ENCODE data around the gene ZNF365.

Gene ZNF365

DNA sequence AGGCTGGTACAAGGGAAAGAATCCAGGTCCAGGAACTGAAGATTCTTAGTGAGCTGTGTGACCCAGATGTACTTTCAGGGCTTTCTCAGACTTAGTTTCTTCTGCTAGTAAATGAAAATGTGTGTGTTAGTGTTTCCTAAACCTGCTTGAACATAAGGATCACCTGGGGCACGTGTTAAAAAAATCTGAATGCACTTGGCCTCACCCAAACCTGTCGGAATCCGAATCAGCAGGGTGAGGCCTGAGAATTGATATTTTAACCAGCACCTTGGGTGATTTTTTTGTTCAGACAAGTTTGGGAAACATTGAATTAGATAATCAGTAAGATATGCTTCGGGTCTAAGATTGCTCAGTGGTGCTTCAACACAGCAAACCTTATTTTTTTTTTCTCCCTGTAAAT lies 59.7 kb downstream of the ZNF365 start:
- Histone ChIP-seq H3K9ac (ENCODE audit: low read length) (no peak overlapping the region), H3K4me3 (ENCODE audit: low read length) (no peak overlapping the region), H4K20me1 (ENCODE audit: insufficient read depth, low read length) (no peaks in the 10 kb centered on the region), H3K4me1 (ENCODE audit: low read length) (no peaks in the 10 kb centered on the region), H3K36me3 (replicated peaks; ENCODE audit: insufficient read depth, low read length) (no peaks in the 10 kb centered on the region), H3K79me2 (ENCODE audit: low read length) (no peaks in the 10 kb centered on the region), H3K9me2 (replicated peaks; ENCODE audit: insufficient read depth, low read length) (no peaks in the 10 kb centered on the region), H2AFZ (ENCODE audit: low read length) (no peak overlapping the region), H3K27ac (ENCODE audit: low read length) (no peak overlapping the region), H3F3A (ENCODE audit: insufficient read depth, low read length) (no peaks in the 10 kb centered on the region), H3K9me3 (replicated peaks; ENCODE audit: insufficient read depth, low read length) (no peaks in the 10 kb centered on the region), H3K4me2 (ENCODE audit: low read depth, low read length) (no peak overlapping the region), H3K27me3 (replicated peaks; ENCODE audit: insufficient read depth, low read length) (no peaks in the 10 kb centered on the region)
- TF ChIP-seq, protein P1, sequence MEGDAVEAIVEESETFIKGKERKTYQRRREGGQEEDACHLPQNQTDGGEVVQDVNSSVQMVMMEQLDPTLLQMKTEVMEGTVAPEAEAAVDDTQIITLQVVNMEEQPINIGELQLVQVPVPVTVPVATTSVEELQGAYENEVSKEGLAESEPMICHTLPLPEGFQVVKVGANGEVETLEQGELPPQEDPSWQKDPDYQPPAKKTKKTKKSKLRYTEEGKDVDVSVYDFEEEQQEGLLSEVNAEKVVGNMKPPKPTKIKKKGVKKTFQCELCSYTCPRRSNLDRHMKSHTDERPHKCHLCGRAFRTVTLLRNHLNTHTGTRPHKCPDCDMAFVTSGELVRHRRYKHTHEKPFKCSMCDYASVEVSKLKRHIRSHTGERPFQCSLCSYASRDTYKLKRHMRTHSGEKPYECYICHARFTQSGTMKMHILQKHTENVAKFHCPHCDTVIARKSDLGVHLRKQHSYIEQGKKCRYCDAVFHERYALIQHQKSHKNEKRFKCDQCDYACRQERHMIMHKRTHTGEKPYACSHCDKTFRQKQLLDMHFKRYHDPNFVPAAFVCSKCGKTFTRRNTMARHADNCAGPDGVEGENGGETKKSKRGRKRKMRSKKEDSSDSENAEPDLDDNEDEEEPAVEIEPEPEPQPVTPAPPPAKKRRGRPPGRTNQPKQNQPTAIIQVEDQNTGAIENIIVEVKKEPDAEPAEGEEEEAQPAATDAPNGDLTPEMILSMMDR (IDR thresholded peaks at IDR 0.05; ENCODE audit: low read length) = no peak
- TF ChIP-seq EZH2 (optimal IDR thresholded peaks at IDR 0.05; ENCODE audit: low read depth, low read length) = no peak
- no peak for TF ChIP-seq EZH2phosphoT487 (IDR thresholded peaks at IDR 0.05; ENCODE audit: low read length)
- no peak for DNase-seq

DNA sequence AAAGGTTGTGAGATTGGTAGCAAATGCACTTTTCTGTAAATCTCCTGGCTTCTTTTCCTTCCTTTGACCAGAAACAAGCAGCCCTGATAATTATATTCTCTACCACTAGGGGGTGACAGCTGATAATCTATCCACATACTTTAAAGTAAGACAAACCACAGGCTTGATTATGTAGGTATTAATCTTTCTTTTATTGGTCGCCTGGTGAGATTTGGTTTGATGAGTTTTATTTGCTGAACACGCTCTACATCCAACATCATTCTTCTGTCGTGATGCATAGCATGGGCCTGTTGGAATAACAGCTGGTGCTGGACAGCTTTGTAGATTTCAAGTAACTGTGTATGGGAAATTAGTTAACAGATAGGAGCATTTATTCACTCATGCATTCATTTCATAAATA lies 63.5 kb downstream of the ZNF365 start:
- Histone ChIP-seq H3K79me2 (ENCODE audit: low read length) (no peaks in the 10 kb centered on the region), H3K9me3 (replicated peaks; ENCODE audit: insufficient read depth, low read length) (no peaks in the 10 kb centered on the region), H3K4me2 (ENCODE audit: low read depth, low read length) (no peak overlapping the region), H3K9me2 (replicated peaks; ENCODE audit: insufficient read depth, low read length) (no peaks in the 10 kb centered on the region), H3K36me3 (replicated peaks; ENCODE audit: insufficient read depth, low read length) (no peaks in the 10 kb centered on the region), H3K27ac (ENCODE audit: low read length) (no peak overlapping the region), H3K4me3 (ENCODE audit: low read length) (no peak overlapping the region), H3K4me1 (ENCODE audit: low read length) (no peaks in the 10 kb centered on the region), H3K9ac (ENCODE audit: low read length) (no peak overlapping the region), H2AFZ (ENCODE audit: low read length) (no peak overlapping the region), H4K20me1 (ENCODE audit: insufficient read depth, low read length) (no peaks in the 10 kb centered on the region), H3F3A (ENCODE audit: insufficient read depth, low read length) (no peaks in the 10 kb centered on the region), H3K27me3 (replicated peaks; ENCODE audit: insufficient read depth, low read length) (no peaks in the 10 kb centered on the region)
- peak; percentile 70 for DNase-seq
- TF ChIP-seq, protein P1 (IDR thresholded peaks at IDR 0.05; ENCODE audit: low read length) = peak; percentile 81
- TF ChIP-seq EZH2 (optimal IDR thresholded peaks at IDR 0.05; ENCODE audit: low read depth, low read length) = no peak
- TF ChIP-seq EZH2phosphoT487 (IDR thresholded peaks at IDR 0.05; ENCODE audit: low read length) = no peak

DNA sequence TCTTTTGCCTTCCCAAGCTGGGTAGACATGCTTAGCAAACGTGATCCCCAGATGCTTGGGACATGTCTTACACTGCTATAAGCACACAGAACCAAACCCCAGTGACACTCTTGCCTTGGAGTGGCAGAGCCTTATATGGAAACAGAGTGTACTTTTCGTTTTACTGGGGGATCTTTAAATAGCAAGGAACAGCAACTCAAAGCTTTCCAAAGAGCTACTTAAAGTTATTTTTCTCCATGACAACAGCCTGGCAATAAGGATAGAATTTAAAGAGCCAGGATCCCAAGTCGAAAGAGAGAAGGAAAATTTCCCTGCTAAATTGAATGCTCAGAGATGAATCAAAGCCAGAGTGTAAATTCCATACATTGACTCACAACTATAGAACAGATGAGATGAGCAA lies 67.8 kb downstream of the ZNF365 start:
- TF ChIP-seq, protein P1 (IDR thresholded peaks at IDR 0.05; ENCODE audit: low read length) = no peak
- TF ChIP-seq EZH2 (optimal IDR thresholded peaks at IDR 0.05; ENCODE audit: low read depth, low read length) (no peak), EZH2phosphoT487 (IDR thresholded peaks at IDR 0.05; ENCODE audit: low read length) (no peak)
- no peak overlapping the region for H3K4me2 ChIP-seq (ENCODE audit: low read depth, low read length)
- H3F3A ChIP-seq (ENCODE audit: insufficient read depth, low read length) = no peaks in the 10 kb centered on the region
- no peaks in the 10 kb centered on the region for H4K20me1 ChIP-seq (ENCODE audit: insufficient read depth, low read length)
- DNase-seq = no peak
- H2AFZ ChIP-seq (ENCODE audit: low read length) = no peak overlapping the region
- H3K27me3 ChIP-seq (replicated peaks; ENCODE audit: insufficient read depth, low read length) = no peaks in the 10 kb centered on the region
- no peaks in the 10 kb centered on the region for H3K9me3 ChIP-seq (replicated peaks; ENCODE audit: insufficient read depth, low read length)
- H3K36me3 ChIP-seq (replicated peaks; ENCODE audit: insufficient read depth, low read length) = no peaks in the 10 kb centered on the region
- H3K9me2 ChIP-seq (replicated peaks; ENCODE audit: insufficient read depth, low read length) = no peaks in the 10 kb centered on the region
- H3K9ac ChIP-seq (ENCODE audit: low read length) = no peak overlapping the region
- no peak overlapping the region for H3K4me3 ChIP-seq (ENCODE audit: low read length)
- no peak overlapping the region for H3K27ac ChIP-seq (ENCODE audit: low read length)
- no peaks in the 10 kb centered on the region for H3K4me1 ChIP-seq (ENCODE audit: low read length)
- H3K79me2 ChIP-seq (ENCODE audit: low read length) = no peaks in the 10 kb centered on the region

Data from MM.1S (cell line).